HepG2 (cell line): ENCODE measurements around the gene POLN. TPM values are rescaled to one million over a fixed set of nuclear protein-coding genes. Genes with fewer than 3 reads are reported as not detected.

Experiments
- EZH2 ChIP-seq: conservative IDR thresholded peaks from 2 replicates; pipeline ENCODE4 v1.6.1; 2012; ENCODE audit warnings: mild to moderate bottlenecking, low read depth, low read length, moderate library complexity
- FOXM1 ChIP-seq: sonication (generic); formaldehyde crosslinking; IDR thresholded peaks from 2 replicates; pipeline ENCODE4 v1.5.0; 2020; ENCODE audit warnings: missing genetic modification reagents
- GMEB1 ChIP-seq: sonication (generic); formaldehyde crosslinking; IDR thresholded peaks from 2 replicates; pipeline ENCODE4 v1.5.1; 2020; ENCODE audit warnings: missing genetic modification reagents, mild to moderate bottlenecking, borderline replicate concordance
- HDAC2 ChIP-seq: sonication (generic); formaldehyde crosslinking; IDR thresholded peaks from 2 replicates; pipeline ENCODE4 v1.4.0; 2020; ENCODE audit warnings: missing genetic modification reagents
- IKZF5 ChIP-seq: IDR thresholded peaks from 2 replicates; pipeline ENCODE4 v1.6.1; 2018; ENCODE audit warnings: missing genetic modification reagents, mild to moderate bottlenecking, missing compliant biosample characterization
- MTA3 ChIP-seq: sonication (generic); formaldehyde crosslinking; IDR thresholded peaks from 2 replicates; pipeline ENCODE4 v1.4.0; 2020; ENCODE audit warnings: missing genetic modification reagents
- YEATS2 ChIP-seq: sonication (generic); formaldehyde crosslinking; IDR thresholded peaks from 2 replicates; pipeline ENCODE4 v1.4.0; 2020; ENCODE audit warnings: missing genetic modification reagents, borderline replicate concordance
- ZBTB25 ChIP-seq: IDR thresholded peaks from 2 replicates; pipeline ENCODE4 v1.6.1; 2018; ENCODE audit warnings: missing genetic modification reagents
- ZNF143 ChIP-seq: sonication (generic); formaldehyde crosslinking; IDR thresholded peaks from 2 replicates; pipeline ENCODE4 v1.4.0; 2020; ENCODE audit warnings: missing genetic modification reagents
- ZNF678 ChIP-seq: sonication (generic); formaldehyde crosslinking; IDR thresholded peaks from 2 replicates; pipeline ENCODE4 v1.4.0; 2020; ENCODE audit warnings: mild to moderate bottlenecking, missing genetic modification reagents
- ZNF687 ChIP-seq: sonication (generic); formaldehyde crosslinking; IDR thresholded peaks from 2 replicates; pipeline ENCODE4 v1.5.1; 2020; ENCODE audit warnings: mild to moderate bottlenecking, missing genetic modification reagents, moderate library complexity
- polyA plus RNA-seq, 8 experiments: library from polyadenylated mRNA; depleted of rRNA in 3 of 8; stranded (reverse) in 7 of 8; unstranded in 1 of 8; fragments of >200 nt; fragmentation: Illumina TruSeq in 4 of 8; extraction: Trizol in 4 of 8; gene quantifications; 2 replicates each; pipeline versions ENCODE4 v1.2.1 to v1.2.3, GENCODE V29; 2011 to 2016; ENCODE audit warnings: low read depth in 4 of 8, missing spikeins in 1 of 8, mixed read lengths in 1 of 8; ENCODE audit not compliant: insufficient read depth in 1 of 8
- total RNA-seq, 5 experiments: library from RNA; depleted of rRNA; stranded (reverse); fragments of >200 nt; fragmentation: Illumina TruSeq; extraction: Trizol; gene quantifications; 2 replicates each; pipeline ENCODE4 v1.2.3, GENCODE V29; 2016; ENCODE audit warnings: low read depth in 1 of 5
- TF ChIP-seq, protein P1 (sequence below): sonication (generic); formaldehyde crosslinking; IDR thresholded peaks from 2 replicates; pipeline ENCODE4 v1.4.0; 2020; ENCODE audit warnings: missing genetic modification reagents
- TF ChIP-seq, protein P2 (sequence below): sonication (generic); formaldehyde crosslinking; IDR thresholded peaks from 2 replicates; pipeline ENCODE4 v1.4.0; 2020; ENCODE audit warnings: missing genetic modification reagents
- TF ChIP-seq, protein P3 (sequence below): sonication (generic); formaldehyde crosslinking; IDR thresholded peaks from 2 replicates; pipeline ENCODE4 v1.5.1; 2020; ENCODE audit warnings: mild to moderate bottlenecking, missing genetic modification reagents, borderline replicate concordance

The POLN gene
- total and polyA plus RNA-seq, 2 of the 13 experiments (the other 11 are each of a cell fraction or from before 2014, with no cell fraction given) = 0.93 to 1.5 TPM

GRCh38 chr4:2241410-2242353 is at the start of gene POLN, which contains the start of gene HAUS3 (continued):
- TF ChIP-seq ZNF687 (CRISPR knock-in tag) = peak; percentile 94
- TF ChIP-seq, protein P1, sequence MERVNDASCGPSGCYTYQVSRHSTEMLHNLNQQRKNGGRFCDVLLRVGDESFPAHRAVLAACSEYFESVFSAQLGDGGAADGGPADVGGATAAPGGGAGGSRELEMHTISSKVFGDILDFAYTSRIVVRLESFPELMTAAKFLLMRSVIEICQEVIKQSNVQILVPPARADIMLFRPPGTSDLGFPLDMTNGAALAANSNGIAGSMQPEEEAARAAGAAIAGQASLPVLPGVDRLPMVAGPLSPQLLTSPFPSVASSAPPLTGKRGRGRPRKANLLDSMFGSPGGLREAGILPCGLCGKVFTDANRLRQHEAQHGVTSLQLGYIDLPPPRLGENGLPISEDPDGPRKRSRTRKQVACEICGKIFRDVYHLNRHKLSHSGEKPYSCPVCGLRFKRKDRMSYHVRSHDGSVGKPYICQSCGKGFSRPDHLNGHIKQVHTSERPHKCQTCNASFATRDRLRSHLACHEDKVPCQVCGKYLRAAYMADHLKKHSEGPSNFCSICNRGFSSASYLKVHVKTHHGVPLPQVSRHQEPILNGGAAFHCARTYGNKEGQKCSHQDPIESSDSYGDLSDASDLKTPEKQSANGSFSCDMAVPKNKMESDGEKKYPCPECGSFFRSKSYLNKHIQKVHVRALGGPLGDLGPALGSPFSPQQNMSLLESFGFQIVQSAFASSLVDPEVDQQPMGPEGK = peak; percentile 41
- TF ChIP-seq ZBTB25 (CRISPR knock-in tag) = peak; percentile 75; the same call in 1 of the 2 replicates
- TF ChIP-seq FOXM1 (CRISPR knock-in tag) = no peak
- TF ChIP-seq, protein P2, sequence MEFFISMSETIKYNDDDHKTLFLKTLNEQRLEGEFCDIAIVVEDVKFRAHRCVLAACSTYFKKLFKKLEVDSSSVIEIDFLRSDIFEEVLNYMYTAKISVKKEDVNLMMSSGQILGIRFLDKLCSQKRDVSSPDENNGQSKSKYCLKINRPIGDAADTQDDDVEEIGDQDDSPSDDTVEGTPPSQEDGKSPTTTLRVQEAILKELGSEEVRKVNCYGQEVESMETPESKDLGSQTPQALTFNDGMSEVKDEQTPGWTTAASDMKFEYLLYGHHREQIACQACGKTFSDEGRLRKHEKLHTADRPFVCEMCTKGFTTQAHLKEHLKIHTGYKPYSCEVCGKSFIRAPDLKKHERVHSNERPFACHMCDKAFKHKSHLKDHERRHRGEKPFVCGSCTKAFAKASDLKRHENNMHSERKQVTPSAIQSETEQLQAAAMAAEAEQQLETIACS = 0 out of 2 replicates have a peak, but pooled peaks have one; percentile 2
- no peak for TF ChIP-seq ZNF678 (CRISPR knock-in tag)
- peak; percentile 33; the same call in 1 of the 2 replicates for TF ChIP-seq HDAC2 (CRISPR knock-in tag)
- no peak for TF ChIP-seq EZH2
- TF ChIP-seq MTA3 = 0 out of 2 replicates have a peak, but pooled peaks have one; percentile 49
- TF ChIP-seq, protein P3, sequence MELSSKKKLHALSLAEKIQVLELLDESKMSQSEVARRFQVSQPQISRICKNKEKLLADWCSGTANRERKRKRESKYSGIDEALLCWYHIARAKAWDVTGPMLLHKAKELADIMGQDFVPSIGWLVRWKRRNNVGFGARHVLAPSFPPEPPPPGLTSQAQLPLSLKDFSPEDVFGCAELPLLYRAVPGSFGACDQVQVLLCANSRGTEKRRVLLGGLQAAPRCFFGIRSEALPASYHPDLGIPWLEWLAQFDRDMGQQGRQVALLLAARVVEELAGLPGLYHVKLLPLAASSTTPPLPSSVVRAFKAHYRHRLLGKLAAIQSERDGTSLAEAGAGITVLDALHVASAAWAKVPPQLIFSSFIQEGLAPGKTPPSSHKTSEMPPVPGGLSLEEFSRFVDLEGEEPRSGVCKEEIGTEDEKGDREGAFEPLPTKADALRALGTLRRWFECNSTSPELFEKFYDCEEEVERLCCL (CRISPR knock-in tag) = peak; percentile 73; the same call in 1 of the 2 replicates
- TF ChIP-seq IKZF5 (CRISPR knock-in tag) = 0 out of 2 replicates have a peak, but pooled peaks have one; percentile 27
- TF ChIP-seq YEATS2 = peak; percentile 62
- TF ChIP-seq GMEB1 (CRISPR knock-in tag) = peak; percentile 93
- TF ChIP-seq ZNF143 (CRISPR knock-in tag) = peak; percentile 90
